Chondrocyte (in vitro differentiated cells): Measurements from ENCODE around the gene GRM7. TPM values are rescaled to one million over a fixed set of nuclear protein-coding genes. Genes with fewer than 3 reads are reported as not detected.
A peak's percentile ranks its signal among the peaks of the same experiment; 100 is the strongest.

Experiments
- DNase-seq: peaks from one replicate; pipeline ENCODE4 v3.0.0; 2021; ENCODE audit warnings: mixed read lengths, low spot score
- H3K27ac Mint-ChIP-seq: one replicate; pipeline ENCODE4 v1.8.0; 2021; ENCODE audit warnings: mild to moderate bottlenecking, moderate library complexity, mixed read lengths; ENCODE audit not compliant: unreplicated experiment
- H3K27me3 Mint-ChIP-seq: 2 replicates; pipeline ENCODE4 v1.8.0; 2021; ENCODE audit warnings: low read depth, mixed read lengths
- H3K36me3 Mint-ChIP-seq: 2 replicates; pipeline ENCODE4 v1.8.0; 2021; ENCODE audit warnings: low read depth, mixed read lengths
- H3K4me1 Mint-ChIP-seq: 2 replicates; pipeline ENCODE4 v1.8.0; 2021; ENCODE audit warnings: low read depth, mild to moderate bottlenecking, mixed read lengths
- H3K4me3 Mint-ChIP-seq: one replicate; pipeline ENCODE4 v1.8.0; 2021; ENCODE audit warnings: mild to moderate bottlenecking, moderate library complexity, mixed read lengths; ENCODE audit not compliant: unreplicated experiment
- H3K9me3 Mint-ChIP-seq: 2 replicates; pipeline ENCODE4 v1.8.0; 2021; ENCODE audit warnings: low read depth, mixed read lengths
- CTCF ChIP-seq: fragments of 200-600 bp; sonication (generic); IDR thresholded peaks from 2 replicates; pipeline ENCODE4 v1.5.0; 2021; ENCODE audit warnings: antibody characterized with exemption, mild to moderate bottlenecking, moderate library complexity
- total RNA-seq: library from RNA; stranded (reverse); gene quantifications from 3 replicates; pipeline ENCODE4 v1.2.1, GENCODE V29; 2021

GRM7 gene
- total RNA-seq, 1 donor from 2014 or later: not detected

- H3K4me1 Mint-ChIP-seq: peaks cover 12% of the 10 kb centered on the region
- H3K4me3 Mint-ChIP-seq: no peak overlapping the region
- H3K27me3 Mint-ChIP-seq: peaks cover 2% of the 10 kb centered on the region
- H3K27ac Mint-ChIP-seq: no peak overlapping the region
- no peaks in the 10 kb centered on the region for H3K9me3 Mint-ChIP-seq
- no peak for DNase-seq
- no peaks in the 10 kb centered on the region for H3K36me3 Mint-ChIP-seq
- no peak for TF ChIP-seq CTCF
These were observed 817.6 kb downstream of the GRM7 start for GRCh38 chr3:7678521-7678920.

GRCh38 chr3:7682822-7683229, 821.9 kb downstream of the GRM7 start:
- Mint-ChIP-seq H3K9me3 (peaks cover 10% of the 10 kb centered on the region), H3K4me1 (peaks cover 24% of the 10 kb centered on the region), H3K36me3 (no peaks in the 10 kb centered on the region), H3K27me3 (no peaks in the 10 kb centered on the region), H3K27ac (peak overlapping the region; percentile 4), H3K4me3 (no peak overlapping the region)
- no peak for TF ChIP-seq CTCF
- no peak for DNase-seq

GRCh38 chr3:7683426-7683825, 822.5 kb downstream of the GRM7 start:
- no peaks in the 10 kb centered on the region for H3K36me3 Mint-ChIP-seq
- no peak overlapping the region for H3K27ac Mint-ChIP-seq
- TF ChIP-seq CTCF: no peak

GRCh38 chr3:7684182-7684715, 823.3 kb downstream of the GRM7 start:
- no peak for TF ChIP-seq CTCF
- no peak overlapping the region for H3K4me3 Mint-ChIP-seq
- H3K27me3 Mint-ChIP-seq: peaks cover under 1% of the 10 kb centered on the region
- no peaks in the 10 kb centered on the region for H3K36me3 Mint-ChIP-seq
- peaks cover 11% of the 10 kb centered on the region for H3K9me3 Mint-ChIP-seq
- no peak for DNase-seq
- no peak overlapping the region for H3K27ac Mint-ChIP-seq
- H3K4me1 Mint-ChIP-seq: peaks cover 26% of the 10 kb centered on the region

More at GRCh38 chr3:7683426-7683825, 822.5 kb downstream of the GRM7 start:
- no peak for DNase-seq
- Mint-ChIP-seq H3K4me1 (peaks cover 26% of the 10 kb centered on the region), H3K9me3 (peaks cover 11% of the 10 kb centered on the region), H3K27me3 (no peaks in the 10 kb centered on the region), H3K4me3 (no peak overlapping the region)

- H3K27me3 Mint-ChIP-seq: peaks cover 7% of the 10 kb centered on the region
- peaks cover 23% of the 10 kb centered on the region for H3K4me1 Mint-ChIP-seq
- DNase-seq: no peak
- H3K27ac Mint-ChIP-seq: no peak overlapping the region
- H3K36me3 Mint-ChIP-seq: peaks cover 1% of the 10 kb centered on the region
- peaks cover 14% of the 10 kb centered on the region for H3K9me3 Mint-ChIP-seq
- no peak for TF ChIP-seq CTCF
- H3K4me3 Mint-ChIP-seq: no peak overlapping the region
These were observed 826.7 kb downstream of the GRM7 start for GRCh38 chr3:7687428-7688147.
